Measurements from ENCODE around the gene STAC.

Gene STAC

GRCh38 chr3:36380221-36381031 lies at the start of gene STAC:
STAC (plus strand) TSS chr3:36380504; CDS start chr3:36380644, 140 bp downstream.
- TF ChIP-seq CTCF (IDR thresholded peaks at IDR 0.05; ENCODE audit: extremely low read depth, insufficient read depth, missing control alignments) = no peak
- in situ Hi-C loops (cut with MboI; ENCODE audit: low pct_unique_long_range_greater_than_20kb, low sequenced_read_pairs, unreplicated experiment) = no loop called here
- DNase-seq (ENCODE audit: low spot score) = no peak

- in situ Hi-C loops (cut with MboI; ENCODE audit: low pct_unique_long_range_greater_than_20kb, low sequenced_read_pairs, unreplicated experiment) = no loop called here
Observed at GRCh38 chr3:36332139-36332538, 48.2 kb upstream of the STAC start.

GRCh38 chr3:36362216-36362615 lies 18.1 kb upstream of the STAC start:
- in situ Hi-C loops (cut with MboI; ENCODE audit: low pct_unique_long_range_greater_than_20kb, low sequenced_read_pairs, unreplicated experiment) = no loop called here
- no peak for TF ChIP-seq CTCF (IDR thresholded peaks at IDR 0.05; ENCODE audit: extremely low read depth, insufficient read depth, missing control alignments)
- DNase-seq (ENCODE audit: low spot score) = no peak

More at GRCh38 chr3:36332139-36332538, 48.2 kb upstream of the STAC start:
- no peak for DNase-seq (ENCODE audit: low spot score)
- no peak for TF ChIP-seq CTCF (IDR thresholded peaks at IDR 0.05; ENCODE audit: extremely low read depth, insufficient read depth, missing control alignments)

GRCh38 chr3:36362973-36363372 lies 17.3 kb upstream of the STAC start:
- DNase-seq (ENCODE audit: low spot score) = no peak
- TF ChIP-seq CTCF (IDR thresholded peaks at IDR 0.05; ENCODE audit: extremely low read depth, insufficient read depth, missing control alignments) = no peak
- in situ Hi-C loops (cut with MboI; ENCODE audit: low pct_unique_long_range_greater_than_20kb, low sequenced_read_pairs, unreplicated experiment) = no loop called here

GRCh38 chr3:36364260-36364659 lies 16.0 kb upstream of the STAC start:
- no peak for TF ChIP-seq CTCF (IDR thresholded peaks at IDR 0.05; ENCODE audit: extremely low read depth, insufficient read depth, missing control alignments)
- no peak for DNase-seq (ENCODE audit: low spot score)
- in situ Hi-C loops (cut with MboI; ENCODE audit: low pct_unique_long_range_greater_than_20kb, low sequenced_read_pairs, unreplicated experiment) = no loop called here

- no peak for TF ChIP-seq CTCF (IDR thresholded peaks at IDR 0.05; ENCODE audit: extremely low read depth, insufficient read depth, missing control alignments)
- DNase-seq (ENCODE audit: low spot score) = no peak
- in situ Hi-C loops (cut with MboI; ENCODE audit: low pct_unique_long_range_greater_than_20kb, low sequenced_read_pairs, unreplicated experiment) = no loop called here
Observed at GRCh38 chr3:36365829-36366228, 14.5 kb upstream of the STAC start.

Data from GM13977 (cell line).